Thyroid gland (tissue), 4 donors: ENCODE measurements around the gene SLC48A1. TPM values are rescaled to one million over a fixed set of nuclear protein-coding genes. Genes with fewer than 3 reads are reported as not detected.

Experiments used
- DNase-seq, 2 donors: peaks; one replicate each; pipeline ENCODE4 v3.0.0-alpha.2; 2019
- H3K27ac ChIP-seq, 3 donors: fragments of 200-600 bp; sonication (generic); 1 replicate in 2 of 3; 2 replicates in 1 of 3; pipeline ENCODE4 v1.5.1; 2016 to 2019; ENCODE audit warnings: mild to moderate bottlenecking in 1 of 3, moderate library complexity in 1 of 3
- H3K27me3 ChIP-seq: fragments of 200-600 bp; sonication (generic); one replicate; pipeline ENCODE4 v1.5.1; 2019
- H3K36me3 ChIP-seq, 2 donors: fragments of 200-600 bp; sonication (generic); one replicate each; pipeline ENCODE4 v1.5.1; 2016 to 2019
- H3K4me1 ChIP-seq, 2 donors: fragments of 200-600 bp; sonication (generic); one replicate each; pipeline ENCODE4 v1.5.1; 2017 to 2019
- H3K4me3 ChIP-seq, 3 donors: fragments of 200-600 bp; sonication (generic); replicated peaks in 1 of 3; 1 replicate in 2 of 3; 2 replicates in 1 of 3; pipeline ENCODE4 v1.5.1; 2016; ENCODE audit warnings: mild to moderate bottlenecking in 1 of 3
- H3K9me3 ChIP-seq: fragments of 200-600 bp; sonication (generic); one replicate; pipeline ENCODE4 v1.5.1; 2017
- CTCF ChIP-seq, 6 experiments: fragments of 200-600 bp in 3 of 6; fragments of 450-650 bp in 3 of 6; sonication (generic) in 3 of 6; IDR thresholded peaks; one replicate each; pipeline ENCODE4 v1.5.1; 2016 to 2019; ENCODE audit warnings: antibody characterized with exemption in 6 of 6, mild to moderate bottlenecking in 2 of 6, inconsistent platforms in 1 of 6, moderate library complexity in 1 of 6
- POLR2A ChIP-seq, 2 donors: fragments of 450-650 bp; IDR thresholded peaks; one replicate each; pipeline ENCODE4 v1.6.1; 2017; ENCODE audit warnings: antibody characterized with exemption in 2 of 2, mild to moderate bottlenecking in 2 of 2, moderate library complexity in 1 of 2
- WGBS, 2 donors: methylation state at CpG; one replicate each; pipeline ENCODE4 v1.1.5; 2017; 5-methylcytosine and 5-hydroxymethylcytosine counted together
- intact Hi-C: fragments of 100-400 bp; cut with DNase I; formaldehyde crosslinking; loops from one replicate; pipeline ENCODE4 v1.15.1; 2023
- total RNA-seq, 4 donors: library from RNA; depleted of rRNA; stranded (reverse); fragments of >200 nt; gene quantifications; one replicate each; pipeline ENCODE4 v1.2.3, GENCODE V29; 2016

SLC48A1 gene
- total RNA-seq, 4 donors from 2014 or later = 59.3 to 276 (median 187) TPM

GRCh38 chr12:47778881-47779280 lies 5.8 kb downstream of the SLC48A1 start:
- TF ChIP-seq POLR2A (IDR thresholded peaks at IDR 0.05) (no peak), CTCF (IDR thresholded peaks at IDR 0.05) (no peak)
- Histone ChIP-seq H3K4me1 (peaks cover 53 to 63% of the 10 kb centered on the region in 2 donors), H3K4me3 (no peak overlapping the region), H3K9me3 (no peaks in the 10 kb centered on the region), H3K27ac (peak overlapping the region in 2 of 3 donors; percentile 7 to 91), H3K27me3 (no peaks in the 10 kb centered on the region), H3K36me3 (peaks cover 14 to 19% of the 10 kb centered on the region in 2 donors)
- WGBS, 2 donors = 50 to 70% methylated on average over 9 to 13 of the region's 14 CpGs
- no peak for DNase-seq
- intact Hi-C loops = loop anchor here (2.0 to 5.0 kb wide), 2 partner anchors 37 to 60 kb away; no protein-coding TSS in a partner anchor

DNA sequence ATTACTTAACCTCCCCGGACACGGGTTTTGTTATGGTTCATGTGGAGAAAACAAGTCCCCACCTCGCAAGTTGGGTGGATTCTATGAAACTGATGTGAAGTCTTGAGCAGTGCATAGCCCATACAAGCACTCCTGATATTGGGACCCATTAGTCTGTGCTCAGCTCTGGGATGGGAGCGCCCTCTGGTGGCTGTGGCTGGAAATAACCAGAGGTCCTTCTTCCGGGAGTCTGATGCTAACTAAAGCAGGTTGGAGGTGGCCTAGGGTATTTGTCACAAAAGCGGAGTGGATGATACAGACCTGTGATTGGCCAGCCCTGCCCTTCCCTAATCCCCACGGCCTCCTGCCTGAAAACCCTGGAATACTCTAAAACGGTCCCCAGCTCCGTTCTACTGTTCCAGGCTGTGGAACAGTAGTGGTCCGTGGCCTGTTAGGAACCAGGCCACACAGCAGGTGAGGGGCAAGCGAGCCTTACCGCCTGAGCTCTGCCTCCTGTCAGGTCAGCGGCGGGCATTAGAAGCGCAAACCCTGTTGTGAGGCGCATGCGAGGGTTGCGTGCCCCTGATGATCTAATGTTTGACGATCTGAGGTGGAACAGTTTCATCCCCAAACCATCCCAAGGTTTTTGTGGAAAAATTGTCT lies 6.4 kb downstream of the SLC48A1 start:
- peak overlapping the region in 2 of 3 donors; percentile 28 to 91 for H3K27ac ChIP-seq
- H3K4me1 ChIP-seq = peaks cover 47 to 58% of the 10 kb centered on the region in 2 donors
- peak; percentile 77 to 96 (median 94) for TF ChIP-seq CTCF (IDR thresholded peaks at IDR 0.05)
- no peak for TF ChIP-seq POLR2A (IDR thresholded peaks at IDR 0.05)
- H3K36me3 ChIP-seq = peaks cover 19 to 24% of the 10 kb centered on the region in 2 donors
- no peaks in the 10 kb centered on the region for H3K9me3 ChIP-seq
- WGBS, 2 donors = 36 to 42% methylated on average over 18 of the region's 19 CpGs
- no peak overlapping the region for H3K4me3 ChIP-seq
- DNase-seq = peak; percentile 85 to 89
- no peaks in the 10 kb centered on the region for H3K27me3 ChIP-seq
- intact Hi-C loops = loop anchor here (2.0 to 5.0 kb wide), 2 partner anchors 37 to 61 kb away; no protein-coding TSS in a partner anchor

DNA sequence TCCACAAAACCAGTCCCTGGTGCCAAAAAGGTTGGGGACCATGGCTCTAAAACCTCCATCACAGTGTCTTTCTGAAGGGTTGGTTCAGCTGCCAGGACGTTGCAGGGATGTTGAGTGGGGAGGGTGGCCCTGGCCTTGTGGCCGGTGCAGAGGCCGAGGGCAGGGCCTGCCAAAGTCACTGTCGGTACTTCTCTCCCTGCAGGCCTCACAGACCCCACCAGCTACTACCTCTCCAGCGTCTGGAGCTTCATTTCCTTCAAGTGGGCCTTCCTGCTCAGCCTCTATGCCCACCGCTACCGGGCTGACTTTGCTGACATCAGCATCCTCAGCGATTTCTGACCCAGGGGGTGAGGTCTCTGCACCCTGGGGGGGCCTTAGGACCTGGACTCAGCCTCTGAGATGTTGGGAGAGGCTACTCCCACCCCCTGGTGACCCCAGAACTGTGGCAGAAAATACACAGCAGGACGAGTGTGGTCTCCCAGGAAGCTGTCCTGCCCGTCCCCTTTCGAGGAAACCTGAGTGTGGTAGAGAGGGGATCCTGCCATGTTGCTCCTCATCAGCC lies 7.0 kb downstream of the SLC48A1 start:
- Histone ChIP-seq H3K27me3 (no peaks in the 10 kb centered on the region), H3K4me3 (no peak overlapping the region), H3K27ac (peak overlapping the region in 1 of 3 donors; percentile 28), H3K4me1 (peaks cover 41 to 52% of the 10 kb centered on the region in 2 donors), H3K9me3 (no peaks in the 10 kb centered on the region), H3K36me3 (peaks cover 25 to 30% of the 10 kb centered on the region in 2 donors)
- DNase-seq = no peak
- WGBS, 2 donors = 72 to 75% methylated on average over 11 of the region's 11 CpGs
- intact Hi-C loops = loop anchor here (2.0 to 10.0 kb wide), 3 partner anchors 38 to 61 kb away; no protein-coding TSS in a partner anchor
- TF ChIP-seq CTCF (IDR thresholded peaks at IDR 0.05) = no peak
- no peak for TF ChIP-seq POLR2A (IDR thresholded peaks at IDR 0.05)

GRCh38 chr12:47781479-47782371 lies 8.7 kb downstream of the SLC48A1 start:
- H3K36me3 ChIP-seq = peaks cover 41 to 46% of the 10 kb centered on the region in 2 donors
- TF ChIP-seq POLR2A (IDR thresholded peaks at IDR 0.05) (no peak), CTCF (IDR thresholded peaks at IDR 0.05) (no peak)
- no peaks in the 10 kb centered on the region for H3K9me3 ChIP-seq
- 81 to 88% methylated on average over 11 to 12 of the region's 13 CpGs for WGBS, 2 donors
- peak in 1 of 2 donors; percentile 43 for DNase-seq
- no peak overlapping the region for H3K4me3 ChIP-seq
- intact Hi-C loops = loop anchor here (10.0 kb wide), 1 partner anchor 53 kb away; no protein-coding TSS in a partner anchor
- no peaks in the 10 kb centered on the region for H3K27me3 ChIP-seq
- H3K4me1 ChIP-seq = peaks cover 24 to 35% of the 10 kb centered on the region in 2 donors
- H3K27ac ChIP-seq = peak overlapping the region in 2 of 3 donors; percentile 1 to 29
